GM19099 (cell line): ENCODE measurements around the gene ALDH1L1.

Source experiments
- POLR2A ChIP-seq: IDR thresholded peaks from 3 replicates; pipeline ENCODE4 v1.6.1; 2011; ENCODE audit warnings: low read depth; ENCODE audit not compliant: insufficient read length; ENCODE audit errors: extremely low read depth

ALDH1L1 gene

DNA sequence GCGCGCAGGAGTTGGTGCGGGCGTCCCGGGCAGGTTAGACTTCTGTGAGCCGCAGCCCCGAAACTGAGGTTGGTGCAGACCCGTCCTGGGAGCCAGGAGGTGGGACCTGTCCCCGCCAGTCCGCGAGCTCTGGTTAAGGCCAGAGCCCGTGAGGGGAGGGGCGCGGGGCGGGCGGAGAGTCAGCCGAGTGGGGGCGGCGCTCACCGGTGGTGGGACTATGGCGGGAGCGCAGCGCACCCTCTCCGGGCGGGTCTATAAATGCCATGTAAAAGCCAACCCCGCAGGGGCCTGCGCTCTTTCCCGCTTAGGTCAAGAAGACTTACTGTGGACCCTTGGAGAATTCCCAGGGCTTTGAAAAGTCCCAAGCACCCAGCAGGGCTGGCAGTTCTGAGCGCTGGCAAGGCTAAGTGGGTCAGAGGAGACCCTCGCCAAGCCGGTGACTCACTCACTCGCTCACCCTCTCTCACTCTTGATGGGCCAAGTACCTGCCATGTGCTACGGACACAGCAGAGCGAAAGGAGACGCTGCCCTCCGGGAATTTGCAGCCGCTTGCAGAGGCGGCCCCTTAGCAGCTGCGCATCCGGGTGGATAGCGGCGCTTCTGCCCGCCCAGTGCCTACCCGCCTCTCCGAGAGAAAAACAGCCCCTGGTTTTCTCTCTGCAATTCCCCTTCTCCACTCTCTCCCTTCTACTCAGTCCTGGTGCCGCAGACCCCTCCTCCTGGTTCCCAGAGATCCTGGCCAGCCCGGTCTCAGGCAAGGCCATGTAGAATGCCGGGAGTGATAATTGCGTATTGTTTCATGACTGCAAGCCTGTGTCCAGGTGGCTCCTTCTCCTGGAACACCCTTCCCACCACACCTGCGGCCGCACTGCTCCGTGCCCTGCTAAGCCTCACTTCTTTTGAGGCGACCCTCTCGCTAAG, at the start of gene ALDH1L1:
TSS of gene ALDH1L1 (minus strand) at position 110 of the 921 bp plus-strand sequence. CDS start 19,607 bp downstream, outside the sequence.
- no peak for TF ChIP-seq POLR2A

DNA sequence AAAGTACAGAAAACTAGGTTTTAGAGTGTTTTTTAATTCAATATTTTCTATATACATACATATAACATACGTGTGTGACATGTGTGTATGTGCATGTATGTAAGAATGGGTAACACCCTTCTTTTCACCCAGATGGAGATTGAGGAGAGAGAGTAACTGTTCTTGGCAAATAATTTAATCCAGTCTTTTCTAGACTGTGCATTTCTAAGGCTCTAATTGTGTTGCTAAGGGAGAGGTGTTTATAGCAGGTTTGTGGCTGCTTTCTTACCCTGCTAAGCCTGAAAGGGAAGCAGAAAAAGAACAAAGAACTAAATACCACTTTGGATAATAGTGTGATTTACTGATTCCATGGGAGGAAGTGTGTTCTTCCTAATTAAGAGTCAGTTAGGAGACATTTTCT, 46.0 kb upstream of the ALDH1L1 start:
- TF ChIP-seq POLR2A: no peak

DNA sequence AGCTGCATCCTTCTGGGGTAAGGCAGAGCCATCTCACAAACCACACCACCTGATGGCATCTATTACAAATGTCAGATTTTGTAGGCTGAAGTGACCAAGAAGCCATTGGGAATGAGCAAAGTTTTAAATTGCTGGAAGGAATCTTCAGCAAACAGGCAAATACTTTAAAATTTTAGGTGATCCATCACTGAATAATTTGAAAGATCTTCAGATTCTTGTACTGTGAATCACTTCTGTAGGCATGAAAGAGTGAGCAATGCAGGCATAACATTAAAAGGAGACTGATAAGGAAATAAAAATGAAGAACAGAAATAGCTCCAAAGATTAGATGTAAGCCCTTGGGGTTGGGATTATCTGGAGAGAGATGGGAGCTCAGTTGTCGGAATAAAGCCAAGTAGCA, 36.0 kb upstream of the ALDH1L1 start:
- TF ChIP-seq POLR2A: no peak

DNA sequence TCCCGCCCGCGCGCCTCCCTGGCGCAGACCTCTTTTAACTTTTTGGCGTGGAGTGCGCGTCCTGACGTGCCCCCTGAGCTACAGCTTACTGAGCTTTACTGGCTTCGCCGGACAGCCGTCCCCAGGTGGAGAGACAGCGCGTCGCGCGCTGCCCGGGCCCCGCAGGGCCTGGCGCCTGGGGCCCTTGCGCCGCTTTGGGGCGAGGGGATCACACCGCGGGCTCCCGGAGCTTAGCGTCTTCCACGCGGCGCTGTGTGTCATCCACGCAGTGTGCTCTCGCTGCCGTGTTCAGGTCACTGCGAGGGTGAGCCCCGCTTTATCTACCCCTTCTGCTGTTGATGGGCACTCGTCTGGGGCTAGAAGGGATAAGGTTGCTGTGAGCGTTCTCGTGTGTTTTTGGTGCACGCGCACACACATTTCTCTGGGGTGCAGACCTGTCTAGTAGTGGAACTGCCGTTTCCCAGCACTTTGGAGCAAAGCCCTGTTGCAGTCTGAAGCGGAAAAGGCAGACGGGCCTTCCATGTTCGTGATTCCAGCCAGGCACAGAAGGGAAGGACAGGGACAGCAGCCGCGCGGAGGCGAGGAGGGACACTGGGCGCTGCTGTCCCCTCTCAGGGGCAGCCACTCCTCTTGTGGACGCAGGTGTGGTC, 33.1 kb upstream of the ALDH1L1 start:
- TF ChIP-seq POLR2A: no peak

DNA sequence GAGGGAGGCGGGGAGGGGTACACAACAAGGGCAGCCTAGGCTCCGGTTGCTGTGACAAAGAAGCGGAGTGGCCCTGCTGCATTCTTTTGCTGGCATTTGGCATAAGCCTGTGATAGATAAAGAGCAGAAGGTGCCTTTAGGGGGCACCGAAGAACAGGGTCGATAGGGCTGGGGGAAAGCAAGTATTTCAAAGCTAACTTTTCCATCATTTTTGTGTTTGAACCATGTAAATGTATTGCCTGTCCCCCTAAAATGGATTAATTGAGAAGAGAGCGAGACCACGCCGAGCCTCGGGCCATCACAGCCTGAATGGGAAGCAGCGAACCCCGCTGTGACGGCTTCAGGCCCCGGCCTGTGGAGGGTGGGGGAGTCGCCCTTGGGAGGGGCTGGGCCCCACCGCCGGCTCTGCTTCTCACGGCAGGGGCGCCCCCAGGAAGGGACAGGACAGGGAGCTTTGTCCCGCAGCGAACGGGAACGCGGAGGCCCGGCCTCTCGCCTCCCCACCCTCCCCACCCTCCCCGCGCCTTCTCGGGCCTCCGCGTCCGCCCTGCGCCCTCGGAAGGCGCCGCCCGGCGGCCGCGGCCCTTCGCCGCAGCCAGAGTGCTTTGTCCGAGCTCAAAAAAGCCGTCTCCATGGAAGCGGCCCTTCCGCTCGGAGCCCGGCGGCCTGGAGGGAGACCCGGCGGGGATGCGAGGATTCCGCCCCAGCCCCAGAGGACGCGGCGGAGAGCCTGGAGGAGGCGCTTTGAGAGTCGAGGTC, 32.4 kb upstream of the ALDH1L1 start:
- TF ChIP-seq POLR2A: no peak

DNA sequence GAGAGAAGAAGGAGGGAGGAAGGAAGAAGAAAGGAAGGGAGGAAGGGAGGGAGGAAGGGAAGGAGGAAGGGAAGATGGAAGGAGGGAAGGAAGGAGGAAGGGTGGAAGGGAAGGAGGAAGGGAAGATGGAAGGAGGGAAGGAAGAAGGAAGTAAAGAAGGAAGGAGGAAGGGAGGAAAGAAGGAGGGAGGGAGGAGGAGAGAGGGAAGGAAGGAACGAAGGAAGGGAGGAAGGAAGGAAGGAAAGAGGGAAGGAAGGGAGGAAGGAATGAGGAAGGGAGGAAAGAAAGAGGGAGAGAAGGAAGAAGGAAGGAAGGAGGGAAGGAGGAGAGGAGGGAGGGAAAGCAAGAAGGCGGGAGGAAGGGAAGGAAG, 31.8 kb upstream of the ALDH1L1 start:
- no peak for TF ChIP-seq POLR2A

DNA sequence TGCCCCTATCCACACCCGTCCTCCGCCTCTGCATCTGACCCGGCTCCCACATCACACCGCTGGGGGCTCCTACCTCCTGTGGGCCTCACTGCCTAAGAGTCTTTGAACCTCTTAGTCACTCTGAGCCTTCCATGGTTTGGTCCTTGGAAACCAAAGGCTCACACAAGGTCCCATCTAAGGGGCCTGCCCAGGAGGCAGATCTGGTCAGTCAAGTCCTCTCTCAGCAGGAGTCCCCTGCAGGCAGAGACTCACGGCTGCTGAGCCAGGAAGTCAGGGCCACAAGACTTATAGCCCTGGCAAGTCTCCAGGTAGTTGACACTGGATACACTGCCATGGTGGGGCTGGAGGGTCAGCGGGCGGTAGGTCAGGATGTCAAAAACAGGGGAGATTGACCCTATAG, 31.2 kb upstream of the ALDH1L1 start:
- no peak for TF ChIP-seq POLR2A

DNA sequence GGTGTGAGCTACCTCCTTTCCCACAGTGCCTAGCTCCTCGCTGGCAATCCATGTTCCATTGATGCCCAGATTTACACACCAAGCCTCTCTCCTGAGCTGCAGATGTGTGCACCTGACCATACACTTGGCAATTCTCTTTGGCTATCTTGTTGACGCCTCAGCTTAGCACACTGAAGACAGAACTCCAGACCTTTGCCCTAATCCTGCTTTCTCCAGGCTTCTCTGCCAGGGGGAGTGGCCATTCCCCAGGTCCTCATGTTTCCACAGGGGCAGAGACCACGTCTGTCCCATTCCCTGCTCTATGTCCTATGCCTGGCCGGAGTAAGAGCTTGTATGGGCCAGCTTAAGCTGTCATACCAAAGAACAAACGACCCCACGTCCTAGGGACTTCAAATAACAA, 30.2 kb upstream of the ALDH1L1 start:
- TF ChIP-seq POLR2A: no peak

DNA sequence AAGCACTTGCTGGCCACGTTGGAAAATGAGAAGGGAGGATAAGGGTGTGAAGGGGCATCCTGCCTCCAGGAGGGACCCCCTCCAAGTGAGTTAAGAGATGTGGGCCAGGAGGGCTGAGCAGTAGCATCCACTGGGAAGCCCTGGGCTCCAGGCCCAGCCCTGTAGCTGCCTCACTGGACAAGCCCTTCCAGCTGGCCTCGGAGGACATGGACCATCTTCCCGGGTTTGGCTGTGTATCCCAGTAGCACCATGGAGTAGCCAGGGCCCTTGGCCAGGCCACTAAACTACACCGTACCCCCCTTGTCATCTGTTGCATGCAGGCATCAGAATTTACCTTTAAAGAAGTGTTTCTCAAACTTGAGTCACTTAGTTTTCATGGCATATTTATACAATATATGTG, 29.4 kb upstream of the ALDH1L1 start:
- TF ChIP-seq POLR2A: no peak

DNA sequence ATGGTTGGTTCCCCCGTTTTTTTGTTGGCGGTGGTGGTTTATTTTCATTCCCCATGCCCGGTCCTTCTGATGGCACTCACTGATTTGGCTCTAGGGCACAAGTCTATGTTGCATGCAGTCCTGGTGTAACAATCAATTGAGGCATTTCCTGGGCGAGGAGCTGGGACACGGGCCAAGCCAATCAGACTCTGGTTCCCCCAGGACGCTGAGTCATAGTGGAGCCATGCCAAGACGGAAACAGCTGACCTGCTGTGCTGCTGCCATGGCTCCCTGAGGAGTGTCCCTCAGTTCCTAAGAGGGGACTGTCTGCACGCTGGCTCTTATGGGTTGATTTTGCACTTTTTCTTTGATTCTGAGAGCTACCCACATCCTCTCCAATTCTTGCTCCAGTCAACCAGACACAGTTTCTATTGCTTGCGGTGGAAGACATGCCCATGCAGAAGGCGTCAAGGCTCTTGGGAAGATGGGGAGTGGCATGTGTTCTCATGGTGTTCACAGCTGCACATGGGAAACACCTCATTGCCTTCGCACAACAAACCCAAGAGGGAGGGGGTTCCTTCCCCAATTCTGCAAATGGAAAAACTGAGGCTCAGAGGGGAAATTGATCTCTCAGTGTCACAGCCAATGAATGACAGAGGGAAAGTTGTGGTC, 28.3 kb upstream of the ALDH1L1 start:
- TF ChIP-seq POLR2A: no peak

DNA sequence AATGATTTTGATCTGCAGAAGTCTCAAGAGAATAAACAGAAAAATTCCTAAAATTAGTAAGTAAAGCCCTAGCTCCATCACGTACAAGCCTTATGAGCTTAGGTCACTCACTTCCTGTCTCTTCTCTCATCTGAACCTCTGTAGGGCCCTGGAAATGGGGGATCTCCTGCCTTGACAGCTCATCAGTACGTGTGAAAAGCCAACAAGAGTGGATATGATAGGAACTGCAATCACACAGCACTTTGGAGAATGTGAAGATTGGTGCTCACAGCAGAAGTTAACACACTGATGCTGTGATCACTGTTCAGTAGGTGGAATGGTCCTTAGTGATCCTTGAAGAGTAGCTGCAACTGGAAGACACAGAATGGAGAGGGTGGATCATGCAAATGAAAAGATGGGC, 27.8 kb upstream of the ALDH1L1 start:
- TF ChIP-seq POLR2A: no peak

DNA sequence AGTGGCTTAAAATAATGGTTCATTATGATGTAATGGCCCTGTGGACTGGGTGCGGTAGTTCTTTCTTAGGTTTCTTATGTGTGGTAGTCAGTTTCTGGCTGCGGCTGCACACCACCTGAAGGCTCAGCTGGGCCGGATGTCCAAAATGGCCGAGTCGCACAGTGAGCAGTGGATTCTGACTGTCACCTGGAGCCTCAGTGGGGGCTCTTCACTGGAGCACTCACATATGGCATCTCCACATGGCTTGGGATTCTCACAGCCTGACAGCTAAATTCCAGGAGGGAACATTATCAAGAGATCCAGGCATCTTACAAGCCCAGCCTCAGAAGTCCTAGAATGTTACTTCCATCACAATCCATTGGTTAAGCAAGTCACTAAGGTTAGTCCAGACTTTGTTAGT, 26.8 kb upstream of the ALDH1L1 start:
- TF ChIP-seq POLR2A: no peak

DNA sequence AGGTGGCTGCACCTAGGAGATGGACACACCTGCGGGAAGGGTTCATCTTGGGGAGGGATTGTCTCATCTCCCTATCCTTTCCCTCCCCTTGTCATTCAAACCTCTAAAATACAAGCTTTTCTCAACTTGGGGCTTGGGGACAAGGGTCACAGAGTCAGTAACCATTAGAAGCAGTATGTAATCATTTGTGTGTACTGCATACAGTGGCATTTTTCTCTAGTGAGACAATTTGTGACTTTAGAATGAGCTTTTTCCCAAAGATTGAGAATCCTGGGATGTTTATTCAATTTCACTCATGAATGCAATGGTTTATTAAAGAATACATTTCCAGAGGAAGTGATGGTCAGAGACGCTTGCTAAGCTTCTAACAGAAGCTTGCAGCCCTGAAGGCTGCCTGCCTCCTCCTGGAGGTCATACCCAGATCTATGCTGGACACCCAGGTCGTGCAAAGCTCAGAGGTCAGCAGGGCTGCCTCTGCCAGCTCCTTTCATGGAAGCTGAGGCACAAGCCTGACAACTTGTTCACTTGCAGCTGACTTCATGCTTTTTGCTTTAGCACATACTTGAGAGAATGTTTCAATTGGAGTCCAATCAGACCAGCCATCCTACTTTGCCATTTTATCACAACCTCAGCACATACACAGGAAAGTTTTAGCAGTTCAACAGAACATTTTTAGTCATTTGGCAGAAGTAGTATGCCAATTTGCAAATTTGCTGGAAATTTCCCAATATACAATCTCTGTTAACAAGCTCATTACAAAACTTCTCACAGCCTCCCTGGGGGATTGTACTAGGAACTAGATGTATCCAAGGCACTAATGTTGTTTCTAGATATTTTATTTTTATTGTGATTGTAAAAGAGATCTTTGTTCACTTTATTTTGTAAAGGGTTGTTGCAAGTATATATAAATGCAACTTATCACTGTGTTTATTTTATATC, 25.6 kb upstream of the ALDH1L1 start:
- no peak for TF ChIP-seq POLR2A

DNA sequence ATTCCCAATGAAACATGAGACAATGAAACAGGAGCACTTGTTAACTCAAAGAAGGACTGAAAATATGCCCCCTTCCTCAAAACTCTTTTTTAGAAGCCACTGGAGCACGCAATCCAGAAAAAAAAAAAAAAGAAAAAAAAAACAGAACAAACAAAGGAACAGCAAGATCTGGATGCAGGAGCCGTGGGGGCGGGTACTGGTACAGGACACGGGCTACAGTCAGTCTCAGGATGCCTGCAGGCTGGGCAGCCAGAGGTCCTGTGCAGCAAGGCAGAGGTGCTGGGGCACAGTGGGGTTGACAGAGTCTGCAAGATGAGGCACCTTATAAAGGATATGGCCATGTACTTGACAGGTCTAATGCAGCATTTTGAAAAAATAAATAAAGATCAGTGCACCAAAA, 22.3 kb upstream of the ALDH1L1 start:
- no peak for TF ChIP-seq POLR2A
